Nephron (organoid): ENCODE data around the gene SIVA1.

Experiments
- H3K27ac Mint-ChIP-seq, 3 experiments: 2 replicates each; pipeline ENCODE4 v1.8.0; 2020; ENCODE audit warnings: mixed read lengths in 3 of 3, mild to moderate bottlenecking in 2 of 3, moderate library complexity in 1 of 3
- H3K27me3 Mint-ChIP-seq: 2 replicates; pipeline ENCODE4 v1.8.0; 2021; ENCODE audit warnings: low read depth, mild to moderate bottlenecking, moderate library complexity, mixed read lengths
- H3K36me3 Mint-ChIP-seq: 2 replicates; pipeline ENCODE4 v1.8.0; 2020; ENCODE audit warnings: low read depth, mixed read lengths
- H3K4me1 Mint-ChIP-seq: 2 replicates; pipeline ENCODE4 v1.8.0; 2020; ENCODE audit warnings: mixed read lengths
- H3K4me3 Mint-ChIP-seq, 3 experiments: 2 replicates each; pipeline ENCODE4 v1.8.0; 2020; ENCODE audit warnings: mild to moderate bottlenecking in 3 of 3, mixed read lengths in 3 of 3, moderate library complexity in 2 of 3
- H3K9me3 Mint-ChIP-seq: 2 replicates; pipeline ENCODE4 v1.8.0; 2020; ENCODE audit warnings: mixed read lengths
- TF ChIP-seq, protein P1 (sequence below), 3 experiments: fragments of 200-600 bp; sonication (generic); IDR thresholded peaks; one replicate each; pipeline ENCODE4 v1.5.0; 2021; ENCODE audit warnings: antibody characterized with exemption in 3 of 3; ENCODE audit not compliant: unreplicated experiment in 3 of 3

Gene SIVA1

DNA sequence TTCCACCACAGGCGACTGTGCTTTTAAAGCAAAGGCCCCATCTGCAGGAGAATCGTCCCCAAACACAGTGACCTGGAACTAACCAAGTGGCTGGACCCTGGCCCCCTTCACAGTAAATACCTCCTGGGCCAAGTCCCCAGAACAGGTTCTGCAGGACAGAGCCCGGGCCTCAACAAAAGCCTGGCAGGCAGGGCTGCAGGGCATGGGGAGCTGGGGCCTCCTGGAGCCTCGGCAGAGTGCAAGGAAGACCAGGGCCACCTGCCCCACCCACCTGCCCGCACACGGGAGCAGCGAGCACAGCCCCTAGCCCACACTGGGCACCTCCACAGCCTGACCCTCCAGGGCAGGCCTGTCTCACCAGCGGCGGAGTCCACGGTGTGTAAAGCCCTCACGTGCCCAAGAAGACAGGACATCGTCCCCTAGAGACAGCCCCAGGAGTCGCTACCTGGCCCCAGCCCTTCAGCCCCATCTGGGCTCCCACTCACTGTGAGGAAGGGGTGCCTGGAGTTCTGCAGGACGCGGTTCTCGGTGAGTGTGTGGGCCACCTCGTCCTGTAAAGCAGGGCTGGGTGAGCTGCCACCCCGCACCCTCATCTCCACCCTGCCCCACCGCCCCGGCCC, 21.6 kb downstream of the SIVA1 start:
- TF ChIP-seq, protein P1, sequence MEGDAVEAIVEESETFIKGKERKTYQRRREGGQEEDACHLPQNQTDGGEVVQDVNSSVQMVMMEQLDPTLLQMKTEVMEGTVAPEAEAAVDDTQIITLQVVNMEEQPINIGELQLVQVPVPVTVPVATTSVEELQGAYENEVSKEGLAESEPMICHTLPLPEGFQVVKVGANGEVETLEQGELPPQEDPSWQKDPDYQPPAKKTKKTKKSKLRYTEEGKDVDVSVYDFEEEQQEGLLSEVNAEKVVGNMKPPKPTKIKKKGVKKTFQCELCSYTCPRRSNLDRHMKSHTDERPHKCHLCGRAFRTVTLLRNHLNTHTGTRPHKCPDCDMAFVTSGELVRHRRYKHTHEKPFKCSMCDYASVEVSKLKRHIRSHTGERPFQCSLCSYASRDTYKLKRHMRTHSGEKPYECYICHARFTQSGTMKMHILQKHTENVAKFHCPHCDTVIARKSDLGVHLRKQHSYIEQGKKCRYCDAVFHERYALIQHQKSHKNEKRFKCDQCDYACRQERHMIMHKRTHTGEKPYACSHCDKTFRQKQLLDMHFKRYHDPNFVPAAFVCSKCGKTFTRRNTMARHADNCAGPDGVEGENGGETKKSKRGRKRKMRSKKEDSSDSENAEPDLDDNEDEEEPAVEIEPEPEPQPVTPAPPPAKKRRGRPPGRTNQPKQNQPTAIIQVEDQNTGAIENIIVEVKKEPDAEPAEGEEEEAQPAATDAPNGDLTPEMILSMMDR (IDR thresholded peaks at IDR 0.05; ENCODE audit: unreplicated experiment in 3 of 3) = no peak
- Mint-ChIP-seq H3K9me3 (no peaks in the 10 kb centered on the region), H3K4me1 (peaks cover 8% of the 10 kb centered on the region), H3K36me3 (peaks cover 34% of the 10 kb centered on the region), H3K27me3 (no peaks in the 10 kb centered on the region), H3K4me3 (no peak overlapping the region), H3K27ac (peak overlapping the region in 1 of 3 experiments; percentile 27)

DNA sequence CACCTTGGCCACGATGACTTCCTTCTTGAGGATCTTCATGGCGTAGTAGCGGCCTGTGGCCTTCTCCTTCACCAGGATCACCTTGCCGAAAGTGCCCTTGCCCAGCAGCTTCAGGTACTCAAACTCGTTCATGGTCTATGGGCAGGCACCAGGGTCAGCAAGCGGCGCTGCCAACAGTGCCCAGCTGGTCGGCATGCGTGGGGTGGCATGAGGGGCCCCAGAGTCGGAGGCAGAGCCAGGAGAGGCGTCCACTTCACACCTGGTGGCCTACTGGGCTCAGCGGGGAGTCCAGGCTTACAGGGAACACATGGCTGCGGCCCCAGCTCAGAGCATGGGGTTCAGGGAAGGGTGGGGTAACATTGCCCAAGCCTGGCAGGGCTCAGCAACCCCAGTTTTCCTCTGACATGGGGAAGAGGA, 22.1 kb downstream of the SIVA1 start:
- TF ChIP-seq, protein P1 (IDR thresholded peaks at IDR 0.05; ENCODE audit: unreplicated experiment in 3 of 3) = no peak
- peaks cover 2% of the 10 kb centered on the region for H3K4me1 Mint-ChIP-seq

DNA sequence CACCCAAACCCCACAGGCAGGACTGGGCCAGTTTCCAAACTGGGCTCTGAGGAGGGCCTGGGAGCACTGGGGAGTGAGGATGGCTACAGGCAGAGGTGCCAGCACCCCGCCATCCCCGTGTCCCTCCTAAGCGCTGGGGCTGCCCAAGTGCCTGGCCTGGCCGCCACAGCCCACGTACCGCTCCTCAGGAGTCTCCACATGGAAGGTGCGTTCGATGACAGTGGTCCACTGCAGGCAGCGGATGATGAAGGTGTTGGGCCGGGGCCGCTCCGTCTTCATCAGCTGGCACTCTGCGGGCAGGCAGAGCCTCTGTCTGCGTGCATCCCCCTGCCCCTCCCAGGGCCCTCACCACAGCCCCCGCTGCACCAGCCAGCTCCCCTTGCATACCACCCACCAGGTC, 23.5 kb downstream of the SIVA1 start:
- Mint-ChIP-seq H3K27me3 (no peaks in the 10 kb centered on the region), H3K4me3 (no peak overlapping the region), H3K36me3 (peaks cover 19% of the 10 kb centered on the region), H3K27ac (no peak overlapping the region), H3K4me1 (no peaks in the 10 kb centered on the region), H3K9me3 (no peaks in the 10 kb centered on the region)
- TF ChIP-seq, protein P1 (IDR thresholded peaks at IDR 0.05; ENCODE audit: unreplicated experiment in 3 of 3) = no peak

More for the DNA sequence above, 22.1 kb downstream of the SIVA1 start:
- Mint-ChIP-seq H3K27me3 (no peaks in the 10 kb centered on the region), H3K36me3 (peaks cover 29% of the 10 kb centered on the region), H3K4me3 (no peak overlapping the region), H3K27ac (no peak overlapping the region), H3K9me3 (no peaks in the 10 kb centered on the region)

DNA sequence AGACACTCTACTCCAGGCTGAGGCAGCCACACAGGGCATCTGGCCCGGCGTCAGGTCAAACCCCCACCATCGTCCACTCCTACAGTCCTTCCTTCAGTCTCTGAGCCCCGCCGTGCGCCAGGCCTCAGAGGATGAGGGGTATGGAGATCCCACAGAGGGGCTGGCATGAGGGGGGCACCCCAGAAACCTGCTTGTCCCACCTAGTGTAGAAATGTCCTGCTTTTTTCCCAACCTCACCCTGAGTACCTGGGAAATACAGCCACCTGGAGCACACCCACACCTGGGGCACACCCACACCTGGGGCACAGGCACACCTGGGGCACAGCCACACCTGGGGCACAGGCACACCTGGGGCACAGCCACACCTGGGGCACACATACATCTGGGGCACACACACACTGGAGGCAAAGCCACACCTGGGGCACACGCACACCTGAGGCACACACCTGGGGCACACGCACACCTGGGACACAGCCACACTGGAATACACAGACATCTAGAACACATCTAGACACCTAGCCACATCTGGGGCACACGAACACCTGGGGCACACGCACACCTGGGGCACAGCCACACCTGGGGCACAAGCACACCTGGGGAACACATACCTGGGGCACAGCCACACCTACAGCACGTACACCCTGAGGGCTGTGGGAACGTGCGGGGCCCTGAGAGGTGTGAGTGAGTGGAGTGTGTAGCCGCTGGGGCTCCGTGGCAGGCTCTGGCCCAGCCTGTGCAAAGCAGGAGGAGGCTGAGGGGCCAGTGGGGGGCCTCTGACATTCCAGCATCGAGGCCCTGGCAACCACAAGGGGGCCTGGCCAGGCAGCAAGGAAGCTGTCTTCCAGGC, 24.2 kb downstream of the SIVA1 start:
- Mint-ChIP-seq H3K9me3 (no peaks in the 10 kb centered on the region), H3K4me3 (no peak overlapping the region), H3K27me3 (no peaks in the 10 kb centered on the region), H3K36me3 (peaks cover 12% of the 10 kb centered on the region), H3K27ac (no peak overlapping the region), H3K4me1 (no peaks in the 10 kb centered on the region)
- TF ChIP-seq, protein P1 (IDR thresholded peaks at IDR 0.05; ENCODE audit: unreplicated experiment in 3 of 3) = peak in 2 of 3 experiments; percentile 12 to 15

DNA sequence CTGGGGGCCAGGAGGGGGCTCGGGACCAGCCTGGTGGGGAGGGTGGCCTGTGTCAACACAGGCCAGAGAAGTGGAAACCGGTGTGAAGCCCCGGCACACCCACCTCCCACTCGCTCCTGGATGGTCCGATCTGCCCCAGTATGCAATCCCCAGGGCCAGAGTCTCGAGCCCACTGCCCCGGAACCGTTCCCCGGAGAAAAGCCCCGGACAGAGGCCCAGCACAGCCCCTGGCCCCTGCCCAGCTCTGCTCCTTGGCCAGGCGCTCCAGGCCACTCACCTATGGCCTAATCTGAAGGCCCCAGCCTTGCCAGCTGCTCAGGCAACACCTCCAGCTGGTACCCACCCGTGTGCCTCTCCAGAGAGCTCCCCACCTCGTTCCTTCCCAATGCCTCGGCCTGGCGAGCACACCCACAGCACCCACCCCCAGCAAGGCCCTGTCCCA, 24.9 kb downstream of the SIVA1 start:
- Mint-ChIP-seq H3K4me3 (no peak overlapping the region), H3K9me3 (no peaks in the 10 kb centered on the region), H3K4me1 (no peaks in the 10 kb centered on the region), H3K36me3 (peaks cover 6% of the 10 kb centered on the region), H3K27ac (no peak overlapping the region), H3K27me3 (no peaks in the 10 kb centered on the region)
- TF ChIP-seq, protein P1 (IDR thresholded peaks at IDR 0.05; ENCODE audit: unreplicated experiment in 3 of 3) = no peak
